Activated CD8-positive, alpha-beta T cell treated with anti-CD3 and anti-CD28 coated beads for 36 hours (primary cell): ENCODE data around the gene PYROXD2. TPM values are rescaled to one million over a fixed set of nuclear protein-coding genes. Genes with fewer than 3 reads are reported as not detected.

Experiments used
- ATAC-seq: fragments of 200-7000 bp; cut with Tn5 transposase; one replicate; pipeline ENCODE4 v1.10.0; 2021; ENCODE audit warnings: mild to moderate bottlenecking, moderate library complexity
- CTCF ChIA-PET: fragments of 350-600 bp; sonication (Branson Sonifier 250); formaldehyde crosslinking; loops from one replicate; lab custom pipeline; 2021; ENCODE audit warnings: antibody characterized with exemption; lab: Charles Lee
- POLR2A ChIA-PET: fragments of 350-600 bp; sonication (Branson Sonifier 250); formaldehyde crosslinking; loops from one replicate; lab custom pipeline; 2021; ENCODE audit warnings: antibody characterized with exemption; lab: Charles Lee
- DNase-seq: peaks from one replicate; pipeline ENCODE4 v3.0.0-alpha.2; 2020
- H3K27ac Mint-ChIP-seq: one replicate; pipeline ENCODE4 v1.8.0; 2021; ENCODE audit warnings: mild to moderate bottlenecking, mixed read lengths
- H3K27me3 Mint-ChIP-seq: one replicate; pipeline ENCODE4 v1.8.0; 2021; ENCODE audit warnings: mixed read lengths
- H3K36me3 Mint-ChIP-seq: one replicate; pipeline ENCODE4 v1.8.0; 2021; ENCODE audit warnings: low read depth, mixed read lengths
- H3K4me1 Mint-ChIP-seq: one replicate; pipeline ENCODE4 v1.8.0; 2021; ENCODE audit warnings: low read depth, mixed read lengths
- H3K4me3 Mint-ChIP-seq: one replicate; pipeline ENCODE4 v1.8.0; 2021; ENCODE audit warnings: mild to moderate bottlenecking, moderate library complexity, mixed read lengths
- H3K9me3 Mint-ChIP-seq: one replicate; pipeline ENCODE4 v1.8.0; 2021; ENCODE audit warnings: mixed read lengths
- intact Hi-C: fragments of 100-400 bp; cut with micrococcal nuclease; formaldehyde crosslinking; loops from one replicate; pipeline ENCODE4 v1.10.0; 2022
- total RNA-seq, 2 experiments: library from RNA; stranded (reverse); gene quantifications; one replicate each; pipeline ENCODE4 v1.2.3, GENCODE V29; 2021
- TF ChIP-seq, protein P1 (sequence below): fragments of 200-600 bp; IDR thresholded peaks from one replicate; pipeline ENCODE4 v1.8.0; 2022; ENCODE audit warnings: antibody characterized with exemption, mild to moderate bottlenecking

PYROXD2 gene
- total RNA-seq, 2 experiments from 2014 or later: 5.3 to 6.2 TPM

DNA sequence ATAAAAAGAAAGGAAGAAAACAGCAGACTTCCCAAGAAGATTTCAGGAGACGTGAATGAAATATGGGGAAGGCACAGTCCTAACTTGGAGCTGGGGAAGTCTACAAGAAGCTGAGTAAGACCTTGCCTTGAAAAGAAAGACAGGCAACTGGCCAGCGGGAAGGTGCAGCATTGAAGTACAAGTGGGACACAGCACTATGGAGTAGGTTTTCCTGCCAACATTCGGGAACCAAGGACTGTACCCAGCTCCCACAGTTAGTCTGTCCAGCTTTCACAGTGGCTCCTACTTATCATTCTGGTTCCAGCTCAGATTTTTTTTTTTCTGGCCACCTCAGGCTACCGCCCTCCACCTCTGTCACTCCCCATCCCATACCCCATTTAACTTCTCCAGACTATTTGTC is 21.7 kb upstream of the PYROXD2 start:
- Mint-ChIP-seq H3K4me3 (no peak overlapping the region), H3K27me3 (no peaks in the 10 kb centered on the region), H3K9me3 (no peaks in the 10 kb centered on the region), H3K36me3 (peaks cover 72% of the 10 kb centered on the region), H3K4me1 (peaks cover 6% of the 10 kb centered on the region), H3K27ac (no peak overlapping the region)
- DNase-seq (no peak), ATAC-seq (no peak)
- POLR2A ChIA-PET: no interaction called here
- CTCF ChIA-PET: interaction anchor here (3.8 kb wide), 1 partner anchor 11 kb away, joined by 32 read pairs; no protein-coding TSS in a partner anchor
- TF ChIP-seq, protein P1, sequence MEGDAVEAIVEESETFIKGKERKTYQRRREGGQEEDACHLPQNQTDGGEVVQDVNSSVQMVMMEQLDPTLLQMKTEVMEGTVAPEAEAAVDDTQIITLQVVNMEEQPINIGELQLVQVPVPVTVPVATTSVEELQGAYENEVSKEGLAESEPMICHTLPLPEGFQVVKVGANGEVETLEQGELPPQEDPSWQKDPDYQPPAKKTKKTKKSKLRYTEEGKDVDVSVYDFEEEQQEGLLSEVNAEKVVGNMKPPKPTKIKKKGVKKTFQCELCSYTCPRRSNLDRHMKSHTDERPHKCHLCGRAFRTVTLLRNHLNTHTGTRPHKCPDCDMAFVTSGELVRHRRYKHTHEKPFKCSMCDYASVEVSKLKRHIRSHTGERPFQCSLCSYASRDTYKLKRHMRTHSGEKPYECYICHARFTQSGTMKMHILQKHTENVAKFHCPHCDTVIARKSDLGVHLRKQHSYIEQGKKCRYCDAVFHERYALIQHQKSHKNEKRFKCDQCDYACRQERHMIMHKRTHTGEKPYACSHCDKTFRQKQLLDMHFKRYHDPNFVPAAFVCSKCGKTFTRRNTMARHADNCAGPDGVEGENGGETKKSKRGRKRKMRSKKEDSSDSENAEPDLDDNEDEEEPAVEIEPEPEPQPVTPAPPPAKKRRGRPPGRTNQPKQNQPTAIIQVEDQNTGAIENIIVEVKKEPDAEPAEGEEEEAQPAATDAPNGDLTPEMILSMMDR: no peak
- intact Hi-C loops: no loop called here

DNA sequence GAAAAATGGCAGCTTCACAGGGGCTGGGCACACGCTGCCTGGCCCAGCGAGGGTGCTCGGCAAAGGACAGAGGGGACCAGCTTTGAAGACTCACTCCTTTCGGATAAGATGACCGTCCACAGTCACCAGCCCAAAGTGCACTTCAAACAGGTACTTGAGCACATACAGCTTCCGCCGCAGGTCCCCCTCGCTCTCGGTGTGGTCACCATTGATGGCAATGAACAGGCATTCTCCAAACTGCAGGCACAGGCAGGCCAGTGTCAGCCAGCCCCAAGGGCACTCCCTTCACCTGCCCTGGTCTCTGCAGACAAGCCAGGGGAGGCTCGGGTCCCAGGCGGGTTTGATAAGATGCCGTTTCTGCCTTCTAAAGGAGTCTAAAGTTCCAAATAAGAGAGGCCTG is 20.2 kb upstream of the PYROXD2 start:
- intact Hi-C loops: no loop called here
- H3K27ac Mint-ChIP-seq: no peak overlapping the region
- no peak overlapping the region for H3K4me3 Mint-ChIP-seq
- DNase-seq (no peak), ATAC-seq (no peak)
- no peaks in the 10 kb centered on the region for H3K27me3 Mint-ChIP-seq
- peaks cover 73% of the 10 kb centered on the region for H3K36me3 Mint-ChIP-seq
- TF ChIP-seq, protein P1: no peak
- CTCF ChIA-PET: interaction anchor here (0.8 to 3.8 kb wide), 3 partner anchors 10 to 32 kb away, joined by 3 to 32 read pairs (median 3); no protein-coding TSS in a partner anchor
- POLR2A ChIA-PET: interaction anchor here (1.8 kb wide), 1 partner anchor 11 kb away, joined by 8 read pairs; the partner anchor contains the start of gene HPS1
- H3K4me1 Mint-ChIP-seq: peaks cover 6% of the 10 kb centered on the region
- no peaks in the 10 kb centered on the region for H3K9me3 Mint-ChIP-seq

DNA sequence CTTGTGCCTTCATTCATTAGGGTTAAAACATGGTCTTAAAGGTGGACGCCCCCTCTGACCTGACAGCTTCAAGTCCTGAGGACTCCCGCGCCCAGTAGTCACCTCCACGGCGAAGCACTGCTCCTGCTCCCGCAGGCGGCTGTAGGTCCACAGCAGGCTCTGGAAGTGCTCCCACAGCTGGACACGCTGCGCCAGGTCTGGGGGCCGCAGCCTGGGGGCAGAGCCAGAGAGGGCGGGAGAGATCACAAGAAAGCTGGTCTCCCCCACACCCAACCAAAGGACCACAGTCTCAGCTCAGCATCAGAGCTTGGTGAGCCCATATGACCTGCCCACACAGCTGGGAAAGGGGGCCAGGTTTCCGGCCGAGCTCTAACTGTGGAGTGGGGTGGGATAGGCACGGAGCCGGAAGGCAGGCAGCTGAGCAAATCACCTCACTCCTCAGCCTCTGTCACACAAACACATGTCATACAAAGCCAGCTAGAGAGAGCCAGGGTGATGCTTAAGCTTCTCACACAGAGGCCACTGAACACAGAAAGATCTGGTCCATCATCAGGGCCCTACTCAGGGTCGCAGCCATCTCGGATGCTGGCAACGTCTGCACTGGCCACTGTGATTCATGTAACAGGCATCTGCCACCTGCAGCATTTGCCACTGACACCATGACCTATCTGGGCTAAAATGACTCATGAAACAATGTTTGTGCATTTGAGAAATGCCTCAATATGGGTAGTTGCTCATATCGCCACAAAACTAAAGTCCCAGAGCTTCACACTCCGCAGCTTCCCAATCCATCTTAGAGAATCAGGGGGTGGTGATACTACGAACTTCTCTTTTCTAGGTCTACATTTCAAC is 19.1 kb upstream of the PYROXD2 start:
- CTCF ChIA-PET: interaction anchor here (3.8 kb wide), 1 partner anchor 9 kb away, joined by 32 read pairs; no protein-coding TSS in a partner anchor
- ATAC-seq (no peak), DNase-seq (no peak)
- TF ChIP-seq, protein P1: no peak
- peaks cover 62% of the 10 kb centered on the region for H3K36me3 Mint-ChIP-seq
- intact Hi-C loops: no loop called here
- no peaks in the 10 kb centered on the region for H3K9me3 Mint-ChIP-seq
- H3K4me1 Mint-ChIP-seq: peaks cover 6% of the 10 kb centered on the region
- no peak overlapping the region for H3K4me3 Mint-ChIP-seq
- POLR2A ChIA-PET: interaction anchor here (1.8 kb wide), 1 partner anchor 12 kb away, joined by 8 read pairs; the partner anchor contains the start of gene HPS1
- H3K27ac Mint-ChIP-seq: no peak overlapping the region
- H3K27me3 Mint-ChIP-seq: no peaks in the 10 kb centered on the region

DNA sequence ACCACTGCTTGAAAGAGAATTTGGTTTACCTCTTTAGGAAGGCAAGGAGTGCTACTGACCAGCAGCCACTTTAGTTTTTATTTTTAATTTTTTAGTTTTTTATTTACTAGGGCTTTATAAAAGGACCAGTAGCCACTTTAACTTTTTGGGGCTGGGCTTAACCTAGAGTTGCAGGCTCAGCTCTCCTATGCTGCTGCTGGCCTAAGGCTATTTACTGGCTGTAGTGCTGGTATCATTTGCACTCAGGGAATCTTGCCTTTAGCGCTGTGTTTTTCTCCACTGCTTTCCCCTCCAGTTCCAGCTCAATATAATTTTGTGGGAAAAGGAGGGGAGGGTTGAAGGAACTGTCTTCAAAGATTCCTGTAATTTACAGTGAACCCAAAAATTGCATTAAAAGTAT is 18.4 kb upstream of the PYROXD2 start:
- DNase-seq: no peak
- ChIA-PET CTCF (interaction anchor here (3.8 kb wide), 1 partner anchor 8 kb away, joined by 32 read pairs; no protein-coding TSS in a partner anchor), POLR2A (no interaction called here)
- Mint-ChIP-seq H3K4me1 (peaks cover 4% of the 10 kb centered on the region), H3K27ac (no peak overlapping the region), H3K27me3 (no peaks in the 10 kb centered on the region), H3K9me3 (no peaks in the 10 kb centered on the region), H3K36me3 (peaks cover 60% of the 10 kb centered on the region), H3K4me3 (no peak overlapping the region)
- TF ChIP-seq, protein P1: no peak
- no peak for ATAC-seq
- intact Hi-C loops: no loop called here

DNA sequence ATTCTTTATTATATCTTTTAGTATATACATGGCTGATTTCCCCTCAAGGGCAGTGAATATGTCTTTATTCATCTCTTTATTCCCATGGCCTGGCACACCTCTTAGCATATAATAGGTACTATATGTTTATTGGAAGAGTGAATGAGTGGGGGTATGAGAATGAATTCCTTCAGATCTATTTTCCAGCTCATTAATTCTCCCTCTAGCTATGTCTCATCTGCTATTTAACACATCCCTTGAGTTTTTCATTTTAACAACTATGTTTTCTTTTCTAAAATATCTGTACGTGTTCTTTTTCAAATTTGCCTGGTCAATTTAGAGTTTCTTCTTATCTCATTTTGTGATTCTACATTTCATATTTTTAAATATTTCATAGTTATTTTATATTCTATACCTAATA is 17.3 kb upstream of the PYROXD2 start:
- no peak for DNase-seq
- Mint-ChIP-seq H3K4me1 (no peaks in the 10 kb centered on the region), H3K27ac (no peak overlapping the region), H3K9me3 (no peaks in the 10 kb centered on the region), H3K27me3 (no peaks in the 10 kb centered on the region), H3K36me3 (peaks cover 55% of the 10 kb centered on the region), H3K4me3 (no peak overlapping the region)
- intact Hi-C loops: no loop called here
- POLR2A ChIA-PET: no interaction called here
- ATAC-seq: no peak
- CTCF ChIA-PET: no interaction called here
- TF ChIP-seq, protein P1: no peak
